ENCODE results near the gene MIF4GD.

DNA sequence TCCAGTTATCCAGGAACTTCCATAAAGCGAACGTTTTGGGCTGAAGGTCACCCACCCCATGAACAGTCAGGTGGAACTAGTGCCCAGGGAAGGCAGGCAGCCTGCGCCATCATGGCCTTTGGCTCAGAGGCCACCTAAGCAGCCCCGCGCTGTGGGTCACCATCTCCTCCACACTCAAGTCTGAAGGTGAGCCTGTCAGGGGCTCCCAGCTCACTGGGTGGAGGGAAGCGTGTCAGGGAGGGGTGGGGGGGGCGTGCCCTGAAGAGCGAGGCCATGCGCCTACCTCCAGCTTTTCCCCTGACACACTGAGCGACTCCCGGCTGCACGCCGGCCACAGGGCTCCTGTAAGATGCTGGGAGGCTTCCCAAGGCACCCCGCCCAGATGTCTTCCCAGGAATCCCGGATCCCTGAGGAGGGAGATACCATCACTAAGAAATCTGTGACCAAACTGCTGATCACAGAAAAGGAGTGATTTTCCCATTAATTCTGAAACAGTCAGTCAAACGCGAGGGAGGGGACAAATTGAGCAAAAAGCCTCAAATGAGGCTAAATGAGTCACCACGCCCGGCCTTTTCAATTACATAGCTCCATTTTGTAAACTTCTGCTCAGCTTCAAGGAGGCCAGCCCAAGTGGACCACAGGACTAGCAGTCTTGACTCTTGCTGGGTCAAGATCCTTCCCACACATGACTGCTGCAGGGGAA, 44.7 kb upstream of the MIF4GD start:
- TF ChIP-seq EZH2 (IDR thresholded peaks at IDR 0.05; ENCODE audit: insufficient read depth, poor library complexity, severe bottlenecking) (no peak), EZH2phosphoT487 (IDR thresholded peaks at IDR 0.05; ENCODE audit: insufficient read depth, low read depth) (no peak)

Data from GM23248 (cell line).